Activated CD4-positive, alpha-beta T cell treated with anti-CD3 and anti-CD28 coated beads for 4 hours (primary cell): ENCODE measurements around the gene TVP23A.
A peak's percentile ranks its signal among the peaks of the same experiment; 100 is the strongest.
"Not testable (repeated sequence)": the region's sequence is repeated elsewhere in the genome, so short reads cannot be mapped to it uniquely, and the experiment has no call there.

ENCODE experiments used
- DNase-seq, 2 donors: peaks; one replicate each; pipeline ENCODE4 v3.0.0-alpha.2; 2020

The TVP23A gene

DNA sequence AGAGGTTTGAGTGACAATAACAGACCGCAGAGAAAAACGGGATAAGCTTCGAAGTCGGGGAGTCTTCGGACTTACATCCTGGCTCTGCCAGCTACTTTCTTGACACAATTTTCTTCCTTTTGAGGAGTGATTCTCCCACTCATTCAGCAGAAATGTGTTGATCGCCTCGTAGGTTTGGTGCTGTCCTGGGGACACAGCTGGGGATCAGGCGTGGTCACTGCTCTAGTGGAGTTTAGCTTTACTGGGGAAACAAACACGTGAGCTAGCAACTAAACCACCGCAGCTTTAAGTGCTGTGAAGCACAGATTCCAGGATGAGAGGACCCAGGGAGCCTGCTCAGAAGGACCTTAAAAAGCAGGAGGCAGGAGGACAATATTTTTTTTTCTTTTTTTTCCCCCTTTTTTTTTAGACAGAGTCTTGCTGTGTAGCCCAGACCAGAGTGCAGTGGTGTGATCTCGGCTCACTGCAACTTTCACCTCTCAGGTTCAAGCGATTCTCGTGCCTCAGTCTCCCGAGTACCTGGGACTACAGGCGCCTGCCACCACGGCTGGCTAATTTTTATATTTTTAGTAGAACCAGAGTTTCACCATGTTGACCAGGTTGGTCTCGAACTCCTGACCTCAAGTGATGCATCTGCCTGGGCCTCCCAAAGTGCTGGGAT lies 74.1 kb downstream of the TVP23A start:
- no peak for DNase-seq

DNA sequence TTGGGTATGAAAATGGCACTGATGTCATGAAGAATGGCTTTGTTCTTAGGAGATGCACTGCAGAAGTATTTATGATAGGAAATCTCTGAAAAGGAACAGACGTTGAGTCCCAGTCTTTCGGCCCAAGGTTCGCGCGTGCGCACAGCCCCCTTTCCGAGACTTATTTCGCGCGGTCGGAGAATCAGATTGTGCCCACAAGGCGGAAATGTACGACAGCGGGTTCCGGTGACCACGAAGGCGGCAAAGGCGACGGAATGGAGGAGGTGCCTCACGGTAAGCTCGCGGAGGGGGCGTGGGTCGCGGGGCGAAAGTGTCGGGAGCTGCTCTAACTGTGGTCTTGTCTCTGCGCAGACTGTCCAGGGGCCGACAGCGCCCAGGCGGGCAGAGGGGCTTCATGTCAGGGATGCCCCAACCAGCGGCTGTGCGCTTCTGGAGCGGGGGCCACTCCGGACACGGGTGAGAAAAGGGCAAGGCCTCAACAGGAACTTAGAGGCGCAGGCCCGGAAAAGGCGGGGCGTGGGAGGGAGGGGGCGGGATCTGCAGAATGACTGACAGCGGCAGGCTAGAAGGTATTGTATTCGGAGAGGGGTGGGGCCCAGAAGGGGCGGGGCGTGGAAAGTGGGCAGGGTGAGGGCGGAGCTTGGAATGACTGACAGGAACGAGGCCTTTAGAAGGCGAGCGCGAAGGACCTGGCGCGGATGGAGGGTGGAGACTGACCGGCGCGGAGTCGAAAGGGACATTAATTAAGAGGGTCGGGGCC lies 74.8 kb downstream of the TVP23A start, which contains the start of gene NUBP1:
TSS of gene NUBP1 (plus strand) at position 233 of the 760 bp plus-strand sequence. CDS start at position 255, 22 bp downstream.
- DNase-seq, result peak; percentile 98 to 100

DNA sequence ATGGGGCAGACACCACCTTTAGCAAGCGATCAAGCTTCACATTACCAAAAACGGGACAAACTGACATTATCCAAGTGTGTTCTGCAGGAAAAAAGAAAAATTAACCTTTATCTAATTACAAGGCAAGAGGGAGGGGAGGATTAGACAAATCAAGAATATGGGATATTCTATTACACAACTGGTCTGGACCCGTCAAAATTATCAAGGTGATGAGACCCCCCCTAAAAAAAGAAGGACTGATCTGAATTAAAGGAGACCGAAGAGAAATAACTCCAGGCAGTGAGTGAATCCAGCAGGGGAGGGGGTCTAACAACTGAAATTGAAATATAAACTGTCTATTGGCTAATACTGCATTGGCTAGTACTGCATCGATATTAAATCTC lies 75.4 kb downstream of the TVP23A start:
- DNase-seq, result no peak

DNA sequence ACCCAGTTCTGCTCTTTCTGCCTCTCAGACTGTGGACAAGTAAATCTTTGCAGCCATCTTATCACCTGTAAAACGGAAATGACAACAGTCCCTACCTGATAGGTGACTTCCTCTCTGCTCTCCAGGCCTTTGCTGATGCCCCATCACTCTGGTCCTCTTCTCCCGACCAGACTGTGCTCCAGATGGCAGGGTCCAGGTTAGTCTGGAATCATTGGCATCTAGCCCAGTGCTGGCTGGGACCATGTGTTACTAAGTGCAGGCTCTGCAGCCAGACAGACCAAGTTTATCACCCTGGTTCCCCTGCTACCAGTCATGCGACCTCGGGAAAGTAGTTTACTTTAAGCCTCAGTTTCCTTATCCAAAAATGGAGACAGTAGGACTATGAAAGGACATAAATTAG lies 76.8 kb downstream of the TVP23A start:
- DNase-seq, result no peak

DNA sequence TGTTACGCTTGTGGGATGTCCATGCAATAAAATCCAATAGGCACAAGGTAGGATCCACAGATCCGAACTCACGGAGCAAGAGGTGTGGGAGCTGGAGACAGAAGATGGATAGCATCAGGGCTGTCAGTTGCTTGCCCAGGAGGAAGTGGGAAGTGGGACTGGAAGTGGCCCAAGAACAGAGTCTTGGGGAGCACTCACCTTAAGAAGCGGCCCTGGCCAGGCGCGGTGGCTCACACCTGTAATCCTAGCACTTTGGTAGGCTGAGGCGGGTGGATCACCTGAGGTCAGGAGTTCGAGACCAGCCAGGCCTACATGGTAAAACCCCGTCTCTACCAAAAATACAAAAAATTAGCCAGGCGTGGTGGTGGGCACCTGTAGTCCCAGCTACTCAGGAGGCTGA lies 77.3 kb downstream of the TVP23A start:
- not testable (repeated sequence) for DNase-seq

DNA sequence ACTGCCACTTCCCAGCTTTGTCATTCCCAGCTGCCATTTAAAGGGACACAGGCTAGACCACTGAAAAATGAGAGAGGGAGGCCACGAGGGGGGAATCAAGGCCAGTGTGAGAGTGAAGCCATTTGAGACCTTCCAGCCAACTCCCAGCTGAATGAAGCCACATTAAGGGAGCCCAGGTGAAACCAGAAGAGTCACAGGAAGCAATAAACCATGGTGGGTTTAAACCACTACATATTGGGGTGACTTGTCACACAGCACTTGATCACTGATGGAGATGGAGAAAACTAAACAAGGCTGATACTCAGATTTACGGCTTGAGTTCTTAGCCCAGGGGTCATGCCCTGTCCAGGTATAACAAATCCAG lies 77.8 kb downstream of the TVP23A start:
- DNase-seq, result no peak

DNA sequence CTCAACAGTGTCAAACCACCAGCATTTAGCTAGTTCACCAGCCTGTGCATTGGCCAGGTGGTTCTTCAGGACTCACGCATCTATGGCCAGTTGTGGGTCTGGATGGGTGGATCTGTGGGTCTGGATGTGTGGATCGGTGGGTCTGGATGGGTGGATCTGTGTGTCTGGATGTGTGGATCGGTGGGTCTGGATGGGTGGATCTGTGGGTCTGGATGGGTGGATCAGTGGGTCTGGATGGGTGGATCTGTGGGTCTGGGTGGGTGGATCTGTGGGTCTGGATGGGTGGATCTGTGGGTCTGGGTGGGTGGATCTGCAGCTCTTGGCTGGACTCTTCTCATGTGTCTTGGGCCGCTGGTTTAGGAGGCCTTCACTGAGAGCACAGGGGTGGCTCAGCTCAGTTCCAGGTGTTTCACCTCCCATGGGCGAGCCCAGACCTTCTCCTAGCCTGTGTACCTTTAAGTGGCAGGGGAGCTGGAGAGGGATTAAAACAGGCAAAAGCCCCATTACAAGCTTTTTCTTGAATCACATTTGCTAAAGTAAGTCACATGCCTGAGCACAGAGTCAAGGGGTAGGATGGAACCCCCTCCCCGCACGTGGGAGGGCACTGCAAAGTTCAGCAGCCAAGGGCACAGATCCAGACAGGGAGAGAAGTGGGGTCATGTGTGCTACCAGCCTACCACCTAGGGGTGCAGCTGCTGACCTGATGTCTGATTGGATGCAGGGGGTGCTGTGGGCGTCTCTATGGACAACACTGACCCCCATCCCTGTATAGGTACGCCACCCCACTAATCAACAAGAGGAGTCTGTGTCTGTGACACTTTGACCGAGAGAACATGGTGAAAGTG lies 78.4 kb downstream of the TVP23A start:
- DNase-seq, result no peak

DNA sequence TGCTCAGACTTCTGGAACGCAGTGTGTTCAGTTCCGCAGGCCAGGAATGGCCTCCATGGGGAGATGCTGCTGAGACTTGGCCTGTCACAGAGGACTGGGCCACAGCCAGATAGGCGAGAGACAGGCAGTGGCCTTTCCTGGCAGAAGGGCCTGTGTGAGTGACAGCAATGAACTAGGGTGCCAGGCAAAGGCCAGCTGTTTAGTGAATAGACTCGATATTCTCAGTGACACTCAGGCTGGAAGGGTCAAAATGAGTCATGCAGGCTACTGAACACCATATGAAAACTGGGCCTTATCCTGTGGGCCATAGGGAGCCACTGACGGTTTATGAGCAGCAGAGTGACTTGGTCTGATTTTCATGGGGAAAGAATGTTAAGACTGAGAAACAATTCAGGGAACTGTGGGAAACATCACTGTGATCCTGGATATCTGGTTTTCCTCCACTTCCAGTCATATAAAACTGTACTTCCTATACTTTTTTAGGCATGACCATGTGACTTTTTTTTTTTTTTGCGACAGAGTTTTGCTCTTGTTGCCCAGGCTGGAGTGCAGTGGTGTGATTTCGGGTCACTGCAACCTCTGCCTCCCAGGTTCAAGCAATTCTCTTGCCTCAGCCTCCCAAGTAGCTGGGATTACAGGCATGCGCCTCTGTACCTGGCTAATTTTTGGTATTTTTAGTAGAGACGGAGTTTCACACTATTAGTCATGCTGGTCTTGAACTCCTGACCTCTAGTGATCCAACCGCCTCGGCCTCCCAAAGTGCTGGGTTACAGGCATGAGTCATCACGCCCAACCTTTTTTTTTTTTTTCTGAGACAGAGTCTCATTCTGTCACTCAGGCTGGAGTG lies 80.1 kb downstream of the TVP23A start:
- peak; percentile 29 to 36 for DNase-seq

DNA sequence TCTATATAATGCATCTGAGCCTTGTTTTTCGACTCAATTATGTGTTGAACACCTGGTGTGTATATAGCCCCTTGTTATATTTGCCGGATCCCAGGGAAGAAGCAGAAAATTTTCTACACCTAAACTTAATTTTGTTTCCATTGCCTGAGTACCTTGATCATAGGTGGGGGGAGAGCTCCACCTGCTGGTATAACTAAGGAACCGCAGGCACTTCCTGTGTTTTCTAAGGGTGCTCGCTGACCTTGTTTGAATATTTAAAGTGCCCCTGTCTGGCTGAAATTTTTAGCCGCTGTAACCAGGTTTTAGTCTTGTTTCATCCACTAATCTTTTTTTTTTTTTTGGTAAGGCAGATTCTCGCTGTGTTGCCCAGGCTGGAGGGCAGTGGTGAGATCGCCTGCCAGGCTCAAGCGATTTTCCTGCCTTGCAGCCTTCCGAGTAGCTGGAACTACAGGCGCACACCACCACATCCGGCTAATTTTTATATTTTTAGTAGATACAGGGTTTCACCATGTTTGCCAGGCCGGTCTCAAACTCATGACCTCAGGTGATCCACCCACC lies 81.4 kb downstream of the TVP23A start:
- peak; percentile 55 to 73 for DNase-seq

DNA sequence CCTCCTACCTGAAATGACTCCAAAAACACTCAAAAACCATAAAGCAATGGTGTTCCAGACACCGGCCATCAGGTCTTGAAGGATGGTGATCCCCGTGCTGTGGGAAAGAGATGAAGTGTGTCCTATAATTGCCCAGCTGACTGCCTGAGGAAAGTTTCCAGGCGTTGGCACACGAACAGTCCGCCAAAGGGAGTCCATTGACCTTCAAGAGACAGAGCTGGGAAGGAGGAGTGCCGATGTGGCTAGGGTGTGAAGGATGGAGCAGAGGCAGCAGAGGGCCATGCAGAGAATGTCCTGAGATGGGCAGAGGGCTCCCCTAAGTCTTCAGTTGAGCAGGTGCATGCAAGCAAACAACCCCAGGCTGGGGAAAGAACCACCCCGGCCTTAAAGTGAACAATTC lies 86.8 kb downstream of the TVP23A start:
- no peak for DNase-seq

DNA sequence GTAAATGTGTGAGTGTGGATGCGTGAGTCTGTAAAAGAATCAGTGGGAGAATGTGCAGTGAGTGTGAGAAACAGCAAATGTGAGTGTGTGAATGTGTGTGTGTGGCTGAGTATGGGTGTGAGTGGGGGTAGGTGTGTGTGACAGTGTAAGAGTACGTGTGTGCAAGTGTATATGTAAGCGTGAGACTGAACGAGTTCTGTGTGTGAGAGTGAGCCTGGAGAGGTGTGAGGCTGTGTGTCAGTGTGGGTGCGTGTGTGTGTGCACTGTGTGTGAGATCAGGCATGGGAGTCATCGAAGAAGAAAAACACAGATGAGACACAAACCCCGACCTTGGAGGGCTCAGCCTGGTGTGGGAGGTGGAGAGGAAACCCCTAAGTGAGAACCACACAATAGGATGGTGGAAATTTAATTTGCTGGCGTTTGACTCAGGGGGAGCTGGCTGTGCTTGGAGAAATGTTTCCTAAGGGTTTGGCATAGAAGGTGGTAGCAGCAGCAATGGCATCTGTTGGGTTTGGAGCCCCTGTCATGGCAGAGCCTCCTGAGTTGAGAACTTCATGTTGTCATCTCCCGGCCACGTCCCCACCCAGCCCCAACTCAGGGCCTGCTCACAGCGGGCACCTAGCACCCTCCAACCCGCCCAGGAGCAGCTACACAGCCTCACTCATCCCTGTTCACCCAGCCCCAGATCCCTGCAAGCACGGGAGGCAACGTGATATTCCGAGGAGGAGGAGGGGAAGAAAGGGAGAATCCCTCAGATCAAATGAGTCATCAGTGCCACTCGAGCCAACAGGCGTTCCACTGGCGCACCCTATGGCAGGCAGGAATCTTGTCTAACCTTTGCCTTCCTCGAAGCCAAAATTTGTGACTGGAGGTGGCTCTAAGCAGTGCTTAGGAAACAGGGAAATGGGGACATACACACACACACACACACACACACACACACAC lies 89.2 kb downstream of the TVP23A start:
- no peak for DNase-seq

DNA sequence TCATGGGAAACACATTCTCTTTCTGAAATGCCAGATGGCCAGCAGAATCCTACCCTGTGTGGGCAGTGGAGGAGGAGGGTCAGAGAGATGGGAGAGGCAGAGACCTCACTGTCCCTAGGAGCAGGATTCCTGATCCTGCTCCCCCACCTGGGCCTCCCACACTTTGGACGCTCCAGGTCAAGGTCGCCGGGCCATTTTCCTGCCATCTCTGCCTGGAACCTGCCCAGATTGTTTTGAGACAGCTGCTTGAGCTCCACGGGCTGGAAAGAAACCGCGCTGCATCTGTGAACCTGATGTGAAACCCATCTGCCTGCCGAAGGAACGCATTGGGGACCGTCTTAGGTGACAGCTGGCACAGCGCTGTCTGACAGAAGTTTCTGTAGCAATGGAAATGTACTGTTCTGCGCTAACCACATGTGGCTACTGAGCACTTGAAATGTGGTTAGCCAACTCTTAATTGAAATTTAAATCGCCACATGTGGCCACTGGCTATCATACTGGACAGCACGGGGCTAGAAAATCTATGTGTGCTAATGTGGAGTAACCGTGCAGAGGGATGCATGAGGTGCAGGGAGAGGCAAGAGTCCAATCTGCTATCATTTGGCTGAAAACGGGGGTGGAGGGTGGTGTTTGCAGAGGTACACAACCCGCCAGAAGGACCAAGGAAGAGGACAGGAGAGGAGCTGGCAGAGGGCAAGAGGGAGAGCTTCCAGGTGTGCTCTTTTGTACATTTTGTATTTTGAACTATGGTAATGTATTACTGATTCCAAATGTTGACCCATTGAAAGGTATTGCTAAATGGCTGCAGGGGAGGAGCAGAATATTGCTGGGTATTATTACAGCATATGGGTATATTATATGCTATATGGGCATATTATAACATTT lies 90.3 kb downstream of the TVP23A start:
- no peak for DNase-seq
